Stomach (tissue), 9 donors: Measurements from ENCODE around the gene CCDC106. TPM values are rescaled to one million over a fixed set of nuclear protein-coding genes. Genes with fewer than 3 reads are reported as not detected.

Source experiments
- DNase-seq, 2 donors: peaks; one replicate each; pipeline versions ENCODE4 v3.0.0 to v3.0.0-alpha.2; 2013 to 2019
- H3K27ac ChIP-seq, 5 donors: fragments of 200-600 bp in 4 of 5; sonication (generic) in 4 of 5; one replicate each; pipeline ENCODE4 v1.5.1; 2013 to 2019; ENCODE audit warnings: mild to moderate bottlenecking in 1 of 5, moderate library complexity in 1 of 5
- H3K27me3 ChIP-seq, 3 donors: fragments of 200-600 bp; sonication (generic); one replicate each; pipeline ENCODE4 v1.5.1; 2017 to 2019; ENCODE audit warnings: mixed run types in 1 of 3
- H3K36me3 ChIP-seq, 4 donors: fragments of 200-600 bp; sonication (generic); 1 replicate in 3 of 4; 2 replicates in 1 of 4; pipeline ENCODE4 v1.5.1; 2016 to 2019
- H3K4me1 ChIP-seq, 4 donors: fragments of 200-600 bp; sonication (generic); one replicate each; pipeline ENCODE4 v1.5.1; 2016 to 2019
- H3K4me3 ChIP-seq, 4 donors: fragments of 200-600 bp; sonication (generic) in 3 of 4; one replicate each; pipeline ENCODE4 v1.5.1; 2016 to 2019; ENCODE audit warnings: mild to moderate bottlenecking in 1 of 4
- H3K9me3 ChIP-seq, 4 donors: fragments of 200-600 bp; sonication (generic); one replicate each; pipeline ENCODE4 v1.5.1; 2016 to 2019
- CTCF ChIP-seq, 7 experiments: fragments of 450-650 bp in 4 of 7; fragments of 200-600 bp in 3 of 7; sonication (generic) in 3 of 7; IDR thresholded peaks; one replicate each; pipeline ENCODE4 v1.5.1; 2016 to 2019; ENCODE audit warnings: antibody characterized with exemption in 7 of 7, control low read depth in 2 of 7, mild to moderate bottlenecking in 1 of 7
- EP300 ChIP-seq: sonication (generic); formaldehyde crosslinking; IDR thresholded peaks from one replicate; pipeline ENCODE4 v1.6.1; 2017; ENCODE audit warnings: antibody characterized with exemption
- POLR2A ChIP-seq, 4 donors: fragments of 450-650 bp; IDR thresholded peaks; one replicate each; pipeline ENCODE4 v1.6.1; 2016; ENCODE audit warnings: antibody characterized with exemption in 4 of 4, control low read depth in 2 of 4, mild to moderate bottlenecking in 1 of 4, moderate library complexity in 1 of 4
- POLR2AphosphoS5 ChIP-seq, 3 donors: sonication (generic); formaldehyde crosslinking; IDR thresholded peaks; one replicate each; pipeline ENCODE4 v1.6.1; 2016; ENCODE audit warnings: antibody characterized with exemption in 3 of 3
- WGBS, 5 donors: extraction: QIAGEN DNeasy Blood & Tissue Kit in 3 of 5; methylation state at CpG; one replicate each; pipeline versions ENCODE4 v1.1.5 to v1.1.7; 2013 to 2018; 5-methylcytosine and 5-hydroxymethylcytosine counted together
- intact Hi-C: fragments of 100-400 bp; cut with DNase I; formaldehyde crosslinking; loops from one replicate; pipeline ENCODE4 v1.15.1; 2023; ENCODE audit warnings: low total_unique reads
- polyA plus RNA-seq, 3 donors: library from polyadenylated mRNA; stranded (reverse); fragments of 200-250 nt; gene quantifications; one replicate each; pipeline ENCODE4 v1.2.3, GENCODE V29; 2013
- total RNA-seq, 5 donors: library from RNA; depleted of rRNA; stranded (reverse); fragments of >200 nt; gene quantifications; one replicate each; pipeline versions ENCODE4 v1.1.0 to v1.2.3, GENCODE V29; 2014 to 2016
- donor health status: healthy with polysubstance abuse.
- donor health status: Bipolar disorder and iron deficiency.
- donor health status: healthy.

The CCDC106 gene
- total and polyA plus RNA-seq, 8 donors, result 3.5 to 25.5 (median 13.7) TPM

GRCh38 chr19:55667511-55667910 is 19.5 kb downstream of the CCDC106 start:
- Histone ChIP-seq H3K36me3 (peaks cover 81 to 100% (median 99%) of the 10 kb centered on the region in 4 donors), H3K4me3 (no peak overlapping the region), H3K4me1 (peaks cover 21 to 61% (median 45%) of the 10 kb centered on the region in 4 donors), H3K9me3 (no peaks in the 10 kb centered on the region), H3K27ac (peak overlapping the region in 4 of 5 donors; percentile 15 to 69 (median 51)), H3K27me3 (no peaks in the 10 kb centered on the region)
- TF ChIP-seq POLR2AphosphoS5 (IDR thresholded peaks at IDR 0.05) (no peak), EP300 (no peak), CTCF (IDR thresholded peaks at IDR 0.05) (no peak), POLR2A (IDR thresholded peaks at IDR 0.05) (no peak)
- WGBS, 5 donors, result 57 to 76% (median 63%) methylated on average over 12 of the region's 12 CpGs
- no peak for DNase-seq
- intact Hi-C loops, result no loop called here

- Histone ChIP-seq H3K27me3 (no peaks in the 10 kb centered on the region), H3K36me3 (peaks cover 76 to 100% (median 99%) of the 10 kb centered on the region in 4 donors), H3K27ac (peak overlapping the region in 4 of 5 donors; percentile 8 to 69 (median 51)), H3K4me3 (no peak overlapping the region), H3K9me3 (no peaks in the 10 kb centered on the region), H3K4me1 (peaks cover 21 to 65% (median 47%) of the 10 kb centered on the region in 4 donors)
- intact Hi-C loops, result no loop called here
- 30 to 60% (median 43%) methylated on average over 3 to 11 of the region's 11 CpGs for WGBS, 5 donors
- DNase-seq, result peak; percentile 72 to 82
- TF ChIP-seq EP300 (no peak), POLR2AphosphoS5 (IDR thresholded peaks at IDR 0.05) (peak in 1 of 3 donors; percentile 62), CTCF (IDR thresholded peaks at IDR 0.05) (no peak), POLR2A (IDR thresholded peaks at IDR 0.05) (no peak)
Observed at GRCh38 chr19:55667958-55668357, 19.9 kb downstream of the CCDC106 start.

GRCh38 chr19:55668603-55669348 is 20.8 kb downstream of the CCDC106 start:
- H3K9me3 ChIP-seq, result no peaks in the 10 kb centered on the region
- intact Hi-C loops, result no loop called here
- TF ChIP-seq POLR2A (IDR thresholded peaks at IDR 0.05) (no peak), POLR2AphosphoS5 (IDR thresholded peaks at IDR 0.05) (no peak), CTCF (IDR thresholded peaks at IDR 0.05) (no peak), EP300 (no peak)
- H3K36me3 ChIP-seq, result peaks cover 68 to 99% (median 99%) of the 10 kb centered on the region in 4 donors
- H3K4me1 ChIP-seq, result peaks cover 21 to 73% (median 53%) of the 10 kb centered on the region in 4 donors
- H3K27me3 ChIP-seq, result no peaks in the 10 kb centered on the region
- no peak for DNase-seq
- WGBS, 5 donors, result 80 to 88% (median 86%) methylated on average over 15 to 30 of the region's 30 CpGs
- peak overlapping the region in 1 of 4 donors; percentile 1 for H3K4me3 ChIP-seq
- peak overlapping the region in 1 of 5 donors; percentile 69 for H3K27ac ChIP-seq

- no peaks in the 10 kb centered on the region for H3K9me3 ChIP-seq
- peaks cover 27 to 82% (median 62%) of the 10 kb centered on the region in 4 donors for H3K4me1 ChIP-seq
- no peak for DNase-seq
- TF ChIP-seq CTCF (IDR thresholded peaks at IDR 0.05), result no peak
- no peak for TF ChIP-seq EP300
- no peak for TF ChIP-seq POLR2A (IDR thresholded peaks at IDR 0.05)
- no peak for TF ChIP-seq POLR2AphosphoS5 (IDR thresholded peaks at IDR 0.05)
- H3K27me3 ChIP-seq, result no peaks in the 10 kb centered on the region
- no peak overlapping the region for H3K4me3 ChIP-seq
- 82 to 88% (median 86%) methylated on average over 38 to 43 of the region's 43 CpGs for WGBS, 5 donors
- peaks cover 63 to 97% (median 96%) of the 10 kb centered on the region in 4 donors for H3K36me3 ChIP-seq
- no peak overlapping the region for H3K27ac ChIP-seq
- intact Hi-C loops, result no loop called here
Observed at GRCh38 chr19:55669418-55670279, 21.6 kb downstream of the CCDC106 start.
